ENCODE measurements around the gene KCNQ5.
"Not testable (repeated sequence)": the region's sequence is repeated elsewhere in the genome, so short reads cannot be mapped to it uniquely, and the experiment has no call there.

KCNQ5 gene

DNA sequence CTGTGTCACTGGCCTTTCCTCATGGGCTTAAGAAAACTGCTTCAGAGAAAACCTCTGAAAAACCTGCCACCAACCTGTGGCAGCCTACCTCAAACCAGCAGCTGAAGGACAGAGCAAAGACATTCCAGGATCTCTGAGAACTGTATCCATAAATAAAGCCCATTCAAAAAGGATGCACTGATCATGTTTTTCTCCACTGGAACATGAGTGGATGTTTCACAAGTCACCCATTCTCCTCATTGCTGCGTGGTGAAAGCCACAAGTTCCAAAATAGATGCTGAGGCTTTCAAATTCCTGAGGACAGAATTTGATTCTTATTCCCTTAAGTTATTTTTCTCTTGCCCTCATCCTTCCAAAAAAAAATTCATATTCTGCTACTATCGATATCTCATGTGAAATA, 322.8 kb downstream of the KCNQ5 start:
- no peak for DNase-seq (ENCODE audit: extremely low read depth in 1 of 2, low read depth in 1 of 2)

DNA sequence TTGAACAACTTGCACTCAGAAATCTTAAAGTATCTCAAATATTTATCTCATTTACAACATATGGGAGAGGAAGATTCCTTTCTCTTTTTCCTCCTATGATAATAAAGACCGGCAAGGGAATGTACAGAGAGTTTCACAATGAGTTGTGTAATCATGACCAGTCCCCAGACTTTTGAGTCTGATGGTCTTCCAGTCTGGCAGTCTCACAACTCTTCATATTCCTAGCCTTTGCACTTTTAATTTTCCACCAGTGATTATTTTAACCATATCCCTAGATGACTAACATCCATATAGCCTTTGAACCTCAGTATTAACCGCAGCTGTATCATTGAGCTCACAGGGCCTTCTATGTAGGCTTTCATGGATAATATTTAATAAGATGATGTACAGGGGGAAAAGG, 324.9 kb downstream of the KCNQ5 start:
- no peak for DNase-seq (ENCODE audit: extremely low read depth in 1 of 2, low read depth in 1 of 2)

DNA sequence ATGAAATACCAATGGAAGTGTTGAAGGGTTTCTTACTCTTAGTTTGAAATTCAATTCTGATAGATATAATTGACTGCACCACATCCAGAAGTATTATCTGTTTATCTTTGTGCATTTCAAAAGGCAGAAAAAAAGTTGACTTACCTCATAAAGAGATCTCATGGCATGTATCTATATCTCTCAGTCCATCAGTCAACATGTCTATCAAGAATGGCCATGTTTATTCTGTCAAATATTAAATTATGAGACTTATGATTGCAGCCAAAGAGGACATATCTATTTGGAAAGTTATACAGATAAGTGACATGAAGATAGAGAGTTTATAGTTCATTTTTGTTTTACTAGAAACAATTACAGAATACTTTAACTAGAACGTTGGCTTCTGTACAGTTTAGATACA, 325.7 kb downstream of the KCNQ5 start:
- DNase-seq (ENCODE audit: extremely low read depth in 1 of 2, low read depth in 1 of 2), result no peak

DNA sequence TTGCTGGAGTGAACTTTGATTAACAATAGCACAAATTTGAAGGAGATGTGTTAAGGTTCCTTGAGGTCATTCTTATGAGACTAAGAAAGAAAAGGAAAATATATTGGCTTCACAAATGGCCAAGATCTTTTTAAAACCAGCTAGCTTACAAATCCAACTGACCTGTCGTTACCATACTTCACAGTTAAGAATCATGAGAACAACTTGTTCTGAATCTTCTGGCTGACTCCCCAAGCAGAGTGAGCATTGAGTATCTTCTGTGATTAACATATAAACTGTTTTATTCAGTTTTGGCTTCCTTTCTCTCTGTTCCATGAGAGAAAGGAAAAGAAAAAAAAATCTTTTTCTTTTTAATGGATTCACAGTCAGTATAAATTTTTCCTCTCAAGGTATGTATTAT, 326.3 kb downstream of the KCNQ5 start:
- no peak for DNase-seq (ENCODE audit: extremely low read depth in 1 of 2, low read depth in 1 of 2)

DNA sequence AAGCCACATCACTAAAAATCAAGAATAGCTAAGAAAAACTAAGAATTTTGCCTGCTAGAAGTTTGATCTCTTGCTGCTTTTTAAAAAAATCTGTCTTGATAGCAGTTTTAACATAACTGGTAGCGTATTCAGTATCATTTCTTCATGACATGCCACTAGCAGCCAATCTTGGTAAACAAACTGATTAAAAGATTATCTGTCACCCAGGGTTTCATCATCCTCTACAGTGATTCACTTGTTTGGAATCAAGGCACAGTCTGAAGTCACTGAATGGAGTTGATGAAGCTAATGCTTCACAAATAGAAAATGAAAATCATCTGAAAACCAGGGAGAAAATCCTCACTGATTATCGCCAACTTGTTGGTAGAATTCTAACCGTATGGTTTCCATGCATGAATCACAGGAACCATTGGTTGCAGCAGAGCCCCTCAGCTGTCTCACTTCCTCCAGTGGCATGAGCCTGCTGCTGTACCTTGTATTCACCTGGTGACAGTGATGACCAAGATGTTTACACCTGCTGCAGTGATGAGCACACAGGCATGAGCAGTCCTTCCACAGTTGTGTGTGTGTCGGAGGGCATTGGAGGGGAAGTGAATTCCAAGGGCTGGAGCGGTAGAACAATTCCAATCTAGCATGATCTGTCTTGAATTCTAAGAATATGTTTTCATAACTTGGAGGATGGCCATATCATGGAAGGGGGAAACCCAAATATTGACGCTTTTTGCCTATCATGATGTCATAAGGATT, 328.4 kb downstream of the KCNQ5 start:
- no peak for DNase-seq (ENCODE audit: extremely low read depth in 1 of 2, low read depth in 1 of 2)

DNA sequence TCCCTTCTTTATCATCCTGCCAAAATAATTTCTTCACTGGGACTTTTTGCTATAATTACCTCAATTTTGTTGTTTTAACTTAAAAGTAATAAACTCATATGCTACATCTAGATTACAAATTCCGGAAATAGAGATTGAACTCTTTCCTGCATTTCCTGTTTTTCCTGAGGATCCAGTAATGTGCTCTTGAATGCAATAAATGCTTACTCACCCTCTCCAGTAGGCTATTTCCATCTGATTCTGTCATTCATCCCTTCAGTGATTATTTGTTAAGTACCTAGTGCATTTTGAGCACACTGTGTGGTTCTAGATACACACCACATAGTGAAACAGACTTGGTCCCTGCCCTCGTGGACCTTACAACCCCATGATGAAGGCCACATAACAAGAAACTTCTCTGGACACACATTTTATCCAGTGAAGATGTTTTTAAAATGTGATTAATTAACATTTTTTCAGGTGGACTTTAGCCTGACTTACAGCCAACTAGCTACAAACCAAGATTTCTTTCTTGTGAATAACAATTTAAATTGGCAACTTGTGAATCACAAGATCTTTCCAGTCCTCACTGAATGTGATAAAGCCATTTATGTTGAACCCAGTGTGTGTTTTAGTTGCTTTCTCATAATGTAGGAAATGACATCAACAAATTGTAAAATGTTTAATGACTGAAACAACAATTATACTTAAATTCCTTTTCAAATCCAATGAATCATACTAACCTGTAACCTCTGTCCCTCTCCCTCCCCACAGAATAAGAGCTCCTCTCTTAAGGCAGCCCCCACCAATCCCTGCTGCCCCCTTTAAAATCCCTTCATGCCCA, 331.2 kb downstream of the KCNQ5 start:
- DNase-seq (ENCODE audit: extremely low read depth in 1 of 2, low read depth in 1 of 2), result no peak

DNA sequence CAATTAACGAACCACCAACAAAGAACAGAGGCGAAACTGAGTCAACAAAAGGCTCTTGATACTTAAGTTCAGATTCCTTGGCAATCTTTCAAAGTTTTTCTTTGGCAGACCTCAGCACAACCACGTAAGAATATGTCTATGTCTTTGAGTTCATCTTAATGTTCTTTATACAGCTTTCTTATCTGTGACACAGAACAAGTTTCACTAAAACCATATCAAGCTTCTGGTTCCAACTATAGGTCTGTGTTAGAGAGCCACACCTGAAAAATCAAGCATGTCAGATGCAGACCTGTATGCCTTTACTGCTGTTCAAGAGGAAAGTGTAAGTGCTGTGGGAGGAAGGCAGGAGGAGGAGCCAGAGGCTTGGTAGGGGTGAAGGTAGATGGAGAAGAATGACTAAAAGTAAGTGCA, 332.1 kb downstream of the KCNQ5 start:
- no peak for DNase-seq (ENCODE audit: extremely low read depth in 1 of 2, low read depth in 1 of 2)

DNA sequence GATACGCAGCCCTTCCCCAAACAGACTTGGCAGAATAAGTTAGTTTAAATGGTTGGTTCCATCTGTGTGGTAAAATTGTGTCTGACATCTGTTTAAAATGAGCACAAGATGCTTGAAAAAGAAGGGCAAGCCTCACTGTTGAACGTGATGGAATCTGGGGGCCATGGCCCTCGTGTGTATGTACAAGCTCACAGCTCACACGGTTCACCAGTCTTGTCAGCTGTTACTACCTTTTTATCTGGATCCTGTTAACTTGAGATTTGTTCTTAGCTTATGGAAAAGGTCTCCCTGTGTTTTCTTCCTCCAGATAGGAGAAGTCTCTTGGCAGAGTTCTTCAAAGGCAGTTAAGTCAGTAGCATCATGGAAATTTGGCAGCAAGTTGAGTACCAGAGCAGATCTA, 332.9 kb downstream of the KCNQ5 start:
- DNase-seq (ENCODE audit: extremely low read depth in 1 of 2, low read depth in 1 of 2), result no peak

DNA sequence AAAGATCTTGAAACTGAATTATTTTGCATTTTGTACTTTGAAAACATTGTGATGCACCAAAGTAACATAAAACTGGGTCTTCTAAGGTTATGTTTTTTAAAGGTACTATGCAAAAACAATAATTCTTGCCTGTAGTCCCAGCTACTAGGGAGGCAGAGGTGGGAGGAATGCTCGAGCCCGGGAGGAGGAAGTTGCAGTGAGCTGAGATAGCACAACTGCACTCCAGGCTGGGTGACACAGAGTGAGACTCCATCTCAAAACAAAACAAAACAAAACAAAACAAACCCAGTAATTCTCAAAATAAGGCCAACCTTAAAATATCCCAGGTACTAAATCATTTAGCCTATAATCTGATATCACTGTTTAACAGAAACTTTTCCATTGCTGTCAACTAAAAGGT, 333.8 kb downstream of the KCNQ5 start:
- DNase-seq (ENCODE audit: extremely low read depth in 1 of 2, low read depth in 1 of 2), result no peak

DNA sequence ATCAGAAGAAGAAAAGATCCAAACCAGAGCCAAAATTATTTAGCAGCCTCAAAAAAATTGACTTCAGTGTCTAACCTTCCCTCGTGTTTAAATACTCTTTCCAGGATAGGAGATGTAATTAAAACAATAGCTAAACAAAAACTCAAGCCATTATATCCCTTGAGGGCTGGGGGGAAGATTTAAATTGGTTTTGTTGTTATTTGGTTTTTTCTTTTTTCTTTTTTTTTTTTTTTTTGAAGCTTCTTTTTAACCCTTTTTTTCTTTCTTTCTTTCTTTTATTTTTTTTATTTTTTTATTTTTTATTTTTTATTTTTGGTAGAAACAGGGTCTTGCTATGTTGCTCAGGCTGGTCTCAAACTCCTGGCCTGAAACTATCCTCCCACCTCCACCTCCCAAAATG, 334.4 kb downstream of the KCNQ5 start:
- no peak for DNase-seq (ENCODE audit: extremely low read depth in 1 of 2, low read depth in 1 of 2)

DNA sequence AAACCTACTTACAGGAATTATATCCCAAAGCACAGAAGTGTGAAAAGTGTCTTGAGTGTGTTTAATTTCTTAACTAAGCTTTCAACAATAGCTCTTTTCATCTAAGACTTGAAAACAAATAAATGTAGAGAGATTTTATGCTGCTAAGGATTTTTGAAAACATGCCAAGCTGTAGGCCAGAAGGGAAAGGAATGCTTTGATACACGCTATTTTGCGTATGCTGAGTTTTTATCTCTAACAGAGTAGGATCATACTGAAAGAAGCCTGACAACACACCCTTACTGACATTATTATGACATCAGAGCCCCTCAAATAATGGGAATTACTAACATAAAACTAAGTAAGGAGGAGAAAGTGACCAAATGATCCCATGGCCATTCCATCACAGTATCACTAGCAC, 338.0 kb downstream of the KCNQ5 start:
- DNase-seq (ENCODE audit: extremely low read depth in 1 of 2, low read depth in 1 of 2), result no peak

DNA sequence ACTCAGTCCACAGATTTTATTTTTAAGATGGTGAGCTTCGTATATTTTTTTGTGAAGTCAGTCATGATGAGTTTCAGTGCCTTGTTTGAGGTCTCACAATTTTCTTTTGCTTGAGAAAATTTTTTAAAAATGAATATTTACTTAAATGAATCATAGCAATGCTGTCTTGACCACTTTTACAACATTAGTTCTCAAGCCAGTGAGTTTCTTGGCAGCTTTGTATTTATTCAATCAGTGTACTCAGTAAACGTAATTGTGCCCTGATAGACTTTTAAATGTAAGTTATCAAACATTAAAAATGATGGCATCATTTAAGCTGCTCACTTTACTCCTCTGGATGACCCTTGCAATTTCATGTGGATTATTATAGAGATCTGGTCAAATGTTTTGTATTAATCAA, 342.1 kb downstream of the KCNQ5 start:
- DNase-seq (ENCODE audit: extremely low read depth in 1 of 2, low read depth in 1 of 2), result no peak

DNA sequence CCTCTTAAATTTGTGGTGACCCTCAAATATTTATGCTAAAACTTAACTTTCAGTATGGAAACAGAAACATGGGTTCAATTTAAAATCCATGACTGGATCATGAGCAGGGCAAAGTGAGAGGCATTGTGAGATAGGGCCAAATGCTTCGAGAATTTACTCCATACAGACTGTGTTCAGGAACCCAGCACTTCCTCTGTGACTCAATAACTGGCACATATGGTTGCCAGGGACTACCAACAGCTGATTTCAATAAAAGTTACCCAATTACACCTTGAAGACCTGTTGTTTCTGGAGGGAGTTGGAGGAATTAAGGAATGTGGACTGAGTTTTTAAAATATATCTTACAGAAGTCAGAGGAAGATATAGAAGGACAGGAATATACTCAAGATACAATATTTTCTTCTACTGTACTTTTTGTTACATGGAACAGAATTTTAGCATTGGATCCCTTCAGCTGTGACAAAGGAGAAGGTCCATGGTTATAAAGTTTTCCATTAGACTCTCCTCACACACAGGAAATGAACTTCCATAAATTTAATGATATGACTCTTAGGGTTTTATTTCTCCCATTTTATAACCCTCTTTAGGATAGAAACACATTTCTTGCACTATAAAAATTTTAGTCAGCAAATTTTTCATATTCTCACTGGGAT, 344.9 kb downstream of the KCNQ5 start:
- no peak for DNase-seq (ENCODE audit: extremely low read depth in 1 of 2, low read depth in 1 of 2)

DNA sequence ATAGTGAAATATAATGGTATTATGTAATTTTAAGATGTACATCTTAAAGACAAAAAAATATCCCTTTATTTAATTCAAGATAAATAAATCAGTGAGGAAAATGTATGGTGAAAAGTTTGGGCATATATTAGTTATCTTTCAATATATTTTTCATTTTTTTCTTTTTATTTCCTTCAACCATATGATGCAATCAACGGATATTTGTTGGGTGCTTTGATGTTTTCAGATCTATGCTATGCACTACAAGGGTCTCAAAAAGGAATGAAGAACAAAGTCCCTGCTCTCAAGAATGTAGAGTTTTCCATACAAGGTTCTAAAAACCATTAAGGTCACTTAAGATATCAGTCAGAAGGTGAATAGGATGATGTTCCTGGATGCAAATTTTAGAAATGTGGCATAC, 345.5 kb downstream of the KCNQ5 start:
- no peak for DNase-seq (ENCODE audit: extremely low read depth in 1 of 2, low read depth in 1 of 2)

DNA sequence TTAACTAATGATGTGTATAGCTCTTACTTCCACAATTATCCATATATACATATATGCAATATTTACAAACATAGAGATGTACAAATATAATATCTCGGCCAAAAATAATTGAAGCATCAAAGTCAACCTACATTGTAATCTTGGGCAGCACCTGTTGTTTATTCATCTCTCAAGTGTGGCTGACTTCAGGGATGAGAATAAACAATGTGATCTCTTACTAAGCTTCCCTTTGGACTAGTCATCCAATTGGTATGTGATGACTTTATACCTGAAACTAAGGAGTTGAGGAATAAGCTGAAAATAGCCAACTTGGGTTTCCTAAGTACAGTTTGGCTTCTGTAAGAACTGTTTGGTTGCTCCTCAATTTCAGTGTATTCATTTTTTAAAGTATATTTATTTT, 346.8 kb downstream of the KCNQ5 start:
- DNase-seq (ENCODE audit: extremely low read depth in 1 of 2, low read depth in 1 of 2), result no peak

DNA sequence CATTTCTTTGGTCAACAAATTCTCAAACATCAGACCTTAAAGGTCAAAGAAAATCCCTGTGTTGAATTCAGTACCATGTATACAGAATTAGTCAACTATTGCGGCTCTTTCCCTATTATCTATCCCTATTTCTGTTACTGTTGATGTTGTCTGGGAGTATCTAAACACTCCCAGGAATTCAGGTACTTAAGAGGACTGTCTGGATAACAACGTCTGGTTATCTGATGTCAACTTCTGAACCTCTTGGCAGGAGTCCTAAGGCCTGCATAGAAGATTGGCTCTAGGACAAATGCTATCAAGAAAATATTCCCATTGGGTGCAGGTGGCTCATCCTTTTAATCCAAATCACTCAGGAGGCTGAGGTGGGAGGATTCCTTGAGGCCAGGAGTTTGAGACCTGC, 347.8 kb downstream of the KCNQ5 start:
- no peak for DNase-seq (ENCODE audit: extremely low read depth in 1 of 2, low read depth in 1 of 2)

DNA sequence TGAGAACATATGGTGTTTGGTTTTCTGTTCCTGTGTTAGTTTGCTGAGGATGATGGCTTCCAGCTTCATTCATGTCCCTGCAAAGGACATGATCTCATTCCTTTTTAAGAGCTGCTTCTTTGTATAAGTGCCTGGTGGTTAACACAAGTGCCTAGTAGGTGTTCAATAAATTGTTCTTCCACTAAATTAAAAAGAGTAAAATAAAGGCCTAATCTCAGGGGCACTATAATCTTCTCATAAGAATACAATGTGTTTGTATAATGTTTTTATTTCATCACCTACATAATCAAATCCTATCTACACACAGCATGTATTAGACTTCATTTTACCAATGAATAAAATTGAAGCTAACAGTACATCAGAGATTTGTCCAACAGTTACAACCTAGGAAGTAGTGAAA, 350.7 kb downstream of the KCNQ5 start:
- DNase-seq (ENCODE audit: extremely low read depth in 1 of 2, low read depth in 1 of 2), result no peak

DNA sequence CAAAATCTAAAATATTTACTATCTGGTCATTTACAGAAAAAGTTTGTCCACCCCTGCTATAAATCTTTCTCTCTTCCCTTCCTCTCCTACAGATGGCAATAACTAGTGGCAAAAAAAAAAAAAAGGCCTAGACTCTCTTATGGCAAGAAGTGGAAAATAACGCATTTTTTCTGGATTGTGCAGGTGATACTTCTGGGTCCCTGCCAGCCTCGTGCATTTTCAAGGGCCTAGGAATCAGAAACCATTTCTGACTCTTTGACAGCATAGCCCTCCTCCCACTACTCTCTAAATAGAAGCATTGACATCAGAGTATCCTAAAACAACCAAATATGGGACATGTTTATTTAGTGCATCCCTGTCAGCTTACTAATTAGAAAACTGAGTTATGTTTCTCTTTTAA, 352.4 kb downstream of the KCNQ5 start:
- no peak for DNase-seq (ENCODE audit: extremely low read depth in 1 of 2, low read depth in 1 of 2)

DNA sequence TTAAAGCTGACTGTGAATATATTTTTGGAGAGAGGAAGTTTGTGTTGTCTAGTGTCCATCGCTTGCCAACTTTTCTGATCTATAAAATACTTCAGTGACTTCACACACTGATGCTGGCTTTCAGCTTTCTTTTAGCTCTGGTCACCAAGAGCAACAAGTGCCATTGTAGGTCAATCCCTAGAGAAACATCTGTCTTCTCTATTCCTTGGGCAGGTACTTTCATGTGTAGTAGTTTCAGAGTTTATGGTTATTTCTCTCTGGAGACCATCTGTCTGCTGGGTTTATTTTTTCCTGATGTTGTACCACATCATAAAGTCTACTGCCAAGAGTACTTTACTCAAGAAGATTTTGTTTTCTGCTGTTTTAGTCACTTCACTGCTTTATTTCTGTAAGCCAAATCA, 353.5 kb downstream of the KCNQ5 start:
- DNase-seq (ENCODE audit: extremely low read depth in 1 of 2, low read depth in 1 of 2), result no peak

DNA sequence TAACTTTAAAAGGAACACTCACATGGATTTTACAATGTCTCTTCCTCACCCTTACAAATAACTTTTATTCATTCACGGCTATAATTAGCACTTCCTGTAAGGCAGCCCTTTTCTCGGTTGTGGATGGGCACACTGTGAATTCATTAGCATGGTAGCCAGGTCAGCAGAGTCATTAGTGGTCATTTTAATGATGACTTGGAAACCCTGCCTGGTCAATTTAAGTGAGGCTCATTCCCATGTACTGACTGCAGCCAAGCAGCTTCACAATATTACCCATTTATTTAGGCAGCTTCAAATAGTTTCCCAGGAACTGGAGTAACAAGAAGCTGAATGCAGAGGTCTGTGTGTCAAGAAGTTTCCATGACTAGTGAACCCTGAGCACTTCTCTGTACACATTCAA, 354.6 kb downstream of the KCNQ5 start:
- no peak for DNase-seq (ENCODE audit: extremely low read depth in 1 of 2, low read depth in 1 of 2)

DNA sequence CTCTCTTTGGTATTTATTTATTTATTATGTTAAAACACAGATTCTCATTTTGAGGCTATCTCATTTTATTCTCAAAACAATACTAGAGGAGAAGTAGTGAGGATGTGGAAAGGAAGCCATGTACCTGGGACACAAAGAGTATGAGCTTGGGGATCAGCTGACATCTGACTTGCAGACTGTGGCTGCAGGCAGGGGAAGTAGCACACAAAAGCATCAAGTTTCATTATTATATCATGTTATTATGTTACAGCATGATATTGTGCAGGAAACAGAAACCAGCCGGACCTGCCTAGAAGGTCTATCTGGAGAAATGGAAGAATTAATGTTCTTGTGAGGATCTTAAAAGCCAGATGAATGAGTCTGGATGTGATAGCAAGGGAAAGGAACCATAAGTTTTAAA, 355.2 kb downstream of the KCNQ5 start:
- DNase-seq (ENCODE audit: extremely low read depth in 1 of 2, low read depth in 1 of 2), result no peak

DNA sequence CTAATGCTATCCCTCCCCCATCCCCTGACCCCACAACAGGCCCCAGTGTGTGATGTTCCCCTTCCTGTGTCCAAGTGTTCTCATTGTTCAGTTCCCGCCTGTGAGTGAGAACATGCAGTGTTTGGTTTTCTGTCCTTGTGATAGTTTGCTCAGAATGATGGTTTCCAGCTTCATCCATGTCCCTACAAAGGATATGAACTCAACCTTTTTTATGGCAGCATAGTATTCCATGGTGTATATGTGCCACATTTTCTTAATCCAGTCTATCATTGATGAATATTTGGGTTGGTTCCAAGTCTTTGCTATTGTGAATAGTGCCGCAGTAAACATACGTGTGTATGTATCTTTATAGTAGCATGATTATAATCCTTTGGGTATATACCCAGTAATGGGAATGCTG, 356.9 kb downstream of the KCNQ5 start:
- not testable (repeated sequence) for DNase-seq (ENCODE audit: extremely low read depth in 1 of 2, low read depth in 1 of 2)
